NCI-H2227 (cell line): ENCODE results near the gene ZFP36L2.
"Not testable (repeated sequence)": the region's sequence is repeated elsewhere in the genome, so short reads cannot be mapped to it uniquely, and the experiment has no call there.

Source experiments
- DNase-seq: peaks from one replicate; lab custom pipeline; 2025; ENCODE audit not compliant: unreplicated experiment; lab: John Stamatoyannopoulos, UW

Gene ZFP36L2

DNA sequence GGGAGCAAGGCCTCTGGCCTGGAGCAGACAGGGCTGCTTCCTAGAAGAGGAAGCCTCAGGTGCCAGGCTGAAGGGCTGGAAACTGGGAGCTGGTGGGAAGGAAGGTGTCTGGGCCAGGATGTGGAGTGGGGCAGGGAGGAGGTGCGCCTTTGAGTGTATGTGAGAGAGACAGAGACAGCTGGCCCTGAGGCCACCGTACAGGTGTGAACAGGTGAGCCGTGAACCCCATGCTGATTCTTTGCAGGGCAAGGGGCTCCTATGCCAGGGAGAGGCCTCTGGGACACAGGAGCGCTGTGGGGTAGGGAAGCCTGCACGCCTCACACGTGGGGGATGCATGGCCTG is 16.3 kb downstream of the ZFP36L2 start:
- DNase-seq, result no peak

DNA sequence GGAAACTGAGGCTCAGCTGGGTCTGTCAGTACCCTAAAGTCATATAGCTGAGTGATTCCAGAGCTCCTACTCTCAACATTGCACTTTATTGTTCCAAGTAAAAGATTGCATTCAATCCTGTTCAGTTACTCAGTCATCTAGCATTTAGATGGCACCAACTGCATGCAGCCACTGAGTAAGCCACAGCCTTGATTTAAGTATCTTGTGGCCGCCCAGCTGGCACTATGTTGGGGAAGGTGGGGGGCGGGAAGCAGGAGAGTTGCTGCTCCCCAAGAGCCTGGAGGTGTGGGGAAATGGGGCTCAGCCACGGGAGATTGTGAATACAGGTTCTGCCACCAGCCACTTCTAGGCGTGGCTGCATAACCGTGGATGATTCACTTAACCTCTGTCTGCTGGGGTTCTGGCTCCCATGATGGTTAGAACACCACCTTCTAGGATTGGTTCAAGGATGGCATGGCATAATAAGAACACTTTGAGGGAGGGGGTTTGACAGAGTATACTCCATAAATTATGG is 17.1 kb downstream of the ZFP36L2 start:
- no peak for DNase-seq

DNA sequence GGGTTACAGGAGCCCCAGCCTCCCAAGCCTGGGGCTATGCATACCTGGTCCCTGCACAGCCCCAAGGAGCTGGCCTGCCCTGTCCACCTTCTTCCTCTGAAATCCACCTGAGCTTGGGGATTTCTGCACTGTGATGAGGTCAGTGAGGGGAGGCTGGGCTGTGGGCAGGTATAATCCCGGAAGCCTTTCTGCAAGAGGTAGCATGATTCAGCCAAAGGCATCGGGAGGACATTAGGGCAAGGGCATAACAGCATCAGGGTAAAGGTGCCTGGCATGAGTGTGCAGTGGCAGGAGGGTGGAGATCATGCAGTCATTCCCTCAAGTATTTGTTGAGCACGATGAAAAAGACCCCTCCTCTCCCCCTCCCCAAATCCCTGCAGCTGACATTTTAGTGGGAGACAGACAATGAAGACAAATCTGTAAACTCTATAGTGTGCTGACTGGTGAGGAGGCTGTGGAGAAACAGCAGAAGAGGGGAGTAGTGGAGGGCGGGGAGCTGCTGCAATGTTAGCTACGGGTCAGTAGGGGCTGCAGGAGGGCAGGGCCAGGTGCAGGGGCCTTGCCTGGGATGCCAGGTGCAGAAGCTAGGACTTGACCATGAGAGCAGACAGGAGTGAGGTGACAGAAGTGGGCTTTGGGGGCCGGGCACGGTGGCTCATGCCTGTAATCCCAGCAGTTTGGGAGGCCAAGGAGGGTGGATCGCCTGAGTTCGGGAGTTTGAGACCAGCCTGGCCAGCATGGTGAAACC is 18.7 kb downstream of the ZFP36L2 start:
- no peak for DNase-seq

DNA sequence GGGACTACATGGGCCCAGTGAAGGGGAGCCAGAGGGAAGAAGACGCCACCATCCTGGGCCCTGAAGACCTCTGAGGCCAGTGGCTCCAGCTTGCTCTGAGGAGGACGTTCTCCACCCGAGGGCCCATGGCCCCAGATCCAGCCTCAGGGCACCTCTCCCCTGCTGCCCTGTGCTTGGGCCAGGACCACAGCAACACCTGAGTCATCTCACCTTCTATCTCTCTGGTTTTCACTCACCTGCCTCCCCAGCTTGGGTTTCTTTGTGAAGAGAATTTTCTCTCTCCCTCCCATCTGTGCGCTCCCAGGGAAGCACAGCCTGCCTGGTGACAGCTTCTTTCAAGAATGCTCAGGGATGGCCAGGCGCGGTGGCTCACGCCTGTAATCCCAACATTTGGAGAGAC is 19.8 kb downstream of the ZFP36L2 start:
- no peak for DNase-seq

DNA sequence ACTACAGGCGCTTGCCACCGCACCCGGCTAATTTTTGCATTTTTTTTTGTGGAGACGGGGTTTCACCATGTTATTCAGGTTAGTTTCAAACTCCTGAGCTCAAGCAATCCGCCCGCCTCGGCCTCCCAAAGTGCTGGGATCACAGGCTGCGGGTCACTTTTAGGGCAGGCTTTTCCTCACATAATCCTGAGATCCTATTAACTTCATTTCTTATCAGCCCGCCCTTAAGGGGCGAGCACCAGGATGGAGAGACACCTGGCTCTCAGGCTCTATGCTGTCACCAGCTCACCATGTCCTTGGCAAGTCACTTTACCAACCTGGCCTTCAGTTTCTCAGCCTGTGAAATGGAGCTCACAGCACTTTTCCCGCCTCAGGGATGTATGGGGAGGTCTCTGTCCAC is 23.0 kb downstream of the ZFP36L2 start:
- no peak for DNase-seq

DNA sequence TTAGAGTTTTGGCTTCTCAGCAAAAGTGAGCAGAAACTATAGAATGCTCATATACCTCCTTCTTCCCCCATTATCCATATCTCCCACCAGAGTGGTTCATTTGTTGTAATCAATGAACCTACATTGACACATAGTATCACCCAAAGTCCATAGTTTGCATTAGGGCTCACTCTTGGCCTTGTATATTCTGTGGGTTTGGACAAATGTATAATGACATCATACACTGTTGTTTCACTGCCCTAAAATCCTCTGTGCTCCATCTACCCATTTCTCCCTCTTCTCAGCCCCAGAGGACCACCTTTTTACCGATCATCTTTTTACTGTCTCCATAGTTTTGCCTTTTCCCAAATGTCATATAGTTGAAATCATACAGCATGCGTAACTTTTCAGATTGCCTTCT is 24.1 kb downstream of the ZFP36L2 start:
- no peak for DNase-seq

DNA sequence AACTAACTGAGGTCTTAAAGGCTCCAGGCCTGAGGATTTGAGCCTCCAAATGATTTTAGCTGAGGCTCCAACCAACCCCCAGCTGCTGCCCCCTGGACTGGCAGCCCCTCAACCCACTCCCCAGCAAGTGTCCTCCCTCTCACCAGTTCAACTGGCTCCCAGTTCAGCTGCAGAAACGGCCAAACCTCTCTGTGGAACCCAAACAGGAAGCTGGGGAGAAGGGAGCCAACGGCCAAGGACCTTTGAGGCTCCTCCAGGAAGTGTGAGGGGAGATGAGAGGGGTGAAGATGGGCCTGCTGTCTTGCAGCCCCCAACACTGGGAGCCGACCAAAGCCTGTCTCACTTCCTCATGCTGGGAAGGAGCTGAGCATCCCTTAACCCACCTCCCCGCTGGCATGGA is 24.9 kb downstream of the ZFP36L2 start:
- DNase-seq, result no peak

DNA sequence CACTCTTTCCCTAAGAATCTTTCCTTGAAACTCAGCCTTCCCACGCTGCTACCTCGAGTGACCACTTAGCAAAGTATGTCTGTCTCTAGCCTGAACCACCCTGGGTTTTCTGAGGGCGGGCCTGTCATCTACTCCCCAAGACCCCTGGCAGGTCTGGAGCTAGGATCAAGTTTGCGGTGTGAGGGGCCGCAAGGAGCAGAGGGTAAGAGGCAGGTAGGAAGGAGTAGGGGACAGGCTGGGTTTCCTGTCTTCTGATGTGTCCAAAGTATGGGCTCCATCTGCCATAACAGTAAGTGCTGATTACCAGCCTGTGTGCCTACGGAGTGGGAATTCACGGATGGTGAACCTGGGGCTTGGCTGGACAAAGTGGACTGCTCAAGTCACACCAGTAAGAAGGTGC is 25.4 kb downstream of the ZFP36L2 start:
- no peak for DNase-seq

DNA sequence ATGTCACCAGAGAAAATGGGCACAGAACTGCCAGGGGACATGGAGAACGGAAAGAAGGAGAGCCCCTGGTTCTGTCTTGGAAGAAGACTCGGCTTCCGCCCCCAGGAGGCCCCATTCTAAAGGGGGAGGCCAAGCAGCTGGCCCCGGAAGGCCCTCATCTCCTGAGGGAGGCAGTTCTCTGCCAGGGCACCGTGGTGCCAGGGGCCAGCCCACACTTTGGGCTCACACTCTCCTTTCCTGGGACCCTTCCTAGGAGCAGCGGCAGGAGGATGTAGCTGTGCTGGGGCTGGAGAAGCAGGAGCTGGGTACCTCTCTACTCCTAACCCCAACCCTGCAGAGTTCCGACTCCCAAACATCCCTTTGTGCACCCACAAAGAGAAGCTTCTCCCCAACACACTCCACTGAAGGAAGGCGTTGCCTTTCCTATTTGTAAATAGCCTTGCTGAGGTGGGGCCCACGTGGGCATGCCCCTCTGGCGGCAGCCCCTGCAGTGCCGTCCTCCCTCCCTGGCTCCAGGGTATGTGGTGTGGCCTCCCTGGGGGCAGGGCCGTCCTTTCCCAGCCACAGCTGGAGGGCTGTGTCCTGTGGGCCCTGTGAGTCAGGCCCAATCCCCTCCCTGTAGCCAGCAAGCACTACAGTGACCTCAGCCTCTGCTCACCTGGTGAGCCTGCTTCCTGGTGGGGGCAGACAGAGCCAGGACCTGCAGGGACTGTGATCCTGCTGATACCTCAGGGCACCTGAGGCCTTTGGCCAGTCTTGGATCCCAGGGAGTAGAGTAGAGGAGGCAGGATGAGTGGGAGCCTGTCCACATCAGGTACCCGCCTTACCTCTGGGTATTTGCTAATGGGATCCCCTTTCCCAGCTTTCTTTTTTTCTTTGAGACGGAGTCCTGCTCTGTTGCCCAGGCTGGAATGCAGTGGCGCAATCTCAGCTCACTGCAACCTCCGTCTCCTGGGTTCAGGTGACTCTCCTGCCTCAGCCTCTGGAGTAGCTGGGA is 26.6 kb downstream of the ZFP36L2 start:
- DNase-seq, result no peak

DNA sequence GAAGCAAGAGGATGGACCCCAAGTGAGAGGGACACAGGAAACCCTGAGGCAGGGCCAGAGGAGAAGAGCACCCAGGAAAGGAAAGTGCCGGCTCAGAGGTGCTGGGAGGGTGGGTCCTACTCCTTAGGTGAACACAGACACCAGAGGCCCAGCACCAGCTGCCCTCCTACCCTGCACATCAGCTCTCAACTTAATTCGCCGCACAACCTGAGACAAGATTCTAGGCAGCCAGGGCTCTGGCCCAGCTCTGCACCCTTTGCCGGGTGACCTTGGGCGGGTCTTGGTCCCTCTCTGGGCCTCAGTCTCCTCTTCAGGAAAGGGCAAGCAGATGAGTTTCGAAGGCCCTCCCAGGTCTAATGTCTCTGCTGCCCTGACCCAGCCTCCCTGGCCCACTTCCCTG is 28.1 kb downstream of the ZFP36L2 start:
- no peak for DNase-seq

DNA sequence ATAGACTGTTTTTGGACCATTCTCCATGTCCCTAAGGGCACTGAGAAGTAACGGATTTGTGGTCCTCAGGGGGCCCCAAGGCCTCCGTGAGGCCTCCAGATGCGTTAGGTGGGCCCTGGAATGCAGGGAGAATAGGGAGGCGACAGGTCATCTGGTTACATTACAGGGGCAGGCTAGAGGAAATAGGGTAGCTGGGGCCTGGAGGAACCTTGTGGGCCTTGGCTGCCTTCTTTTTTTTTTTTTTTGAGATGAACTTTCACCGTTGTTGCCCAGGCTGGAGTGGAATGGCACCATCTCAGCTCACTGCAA is 28.9 kb downstream of the ZFP36L2 start:
- no peak for DNase-seq

DNA sequence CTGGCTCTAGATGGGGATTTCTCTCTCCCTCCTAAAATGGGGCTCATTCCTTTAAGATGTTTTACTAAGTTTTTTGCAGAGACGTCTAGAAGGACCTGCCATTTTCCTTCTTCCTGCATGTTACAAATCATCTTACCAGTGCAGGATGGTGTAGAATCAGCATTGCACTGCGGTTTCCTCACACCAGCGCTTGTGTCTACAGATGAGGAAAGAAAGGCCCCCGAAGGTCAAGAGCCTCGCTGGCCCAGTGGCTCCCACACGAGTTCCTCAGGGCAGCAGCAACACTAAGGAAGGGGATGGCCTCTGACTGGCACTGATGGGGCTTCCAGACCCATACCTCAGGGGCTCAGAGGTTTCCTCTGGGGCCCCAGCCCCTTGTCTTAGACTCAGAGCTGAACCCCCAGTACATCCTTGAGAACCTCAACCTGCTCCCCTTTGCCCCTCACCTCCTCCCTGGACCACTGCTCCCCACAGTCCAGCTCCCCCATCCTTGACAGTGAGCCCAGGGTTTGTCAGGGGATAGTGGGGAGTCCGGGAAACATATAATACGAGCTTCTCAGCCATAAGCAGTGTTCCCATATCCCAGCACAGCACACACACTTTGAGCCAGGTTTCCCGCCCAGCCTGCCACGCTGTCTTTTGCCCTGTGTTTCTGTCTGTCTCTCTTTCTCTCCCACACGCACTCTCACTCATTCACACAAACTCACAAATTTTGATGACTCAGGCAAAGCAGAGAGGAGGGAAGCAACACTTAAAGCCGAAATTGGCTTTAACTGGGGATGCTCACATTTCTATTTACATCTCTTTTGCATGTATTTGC is 29.4 kb downstream of the ZFP36L2 start:
- no peak for DNase-seq

DNA sequence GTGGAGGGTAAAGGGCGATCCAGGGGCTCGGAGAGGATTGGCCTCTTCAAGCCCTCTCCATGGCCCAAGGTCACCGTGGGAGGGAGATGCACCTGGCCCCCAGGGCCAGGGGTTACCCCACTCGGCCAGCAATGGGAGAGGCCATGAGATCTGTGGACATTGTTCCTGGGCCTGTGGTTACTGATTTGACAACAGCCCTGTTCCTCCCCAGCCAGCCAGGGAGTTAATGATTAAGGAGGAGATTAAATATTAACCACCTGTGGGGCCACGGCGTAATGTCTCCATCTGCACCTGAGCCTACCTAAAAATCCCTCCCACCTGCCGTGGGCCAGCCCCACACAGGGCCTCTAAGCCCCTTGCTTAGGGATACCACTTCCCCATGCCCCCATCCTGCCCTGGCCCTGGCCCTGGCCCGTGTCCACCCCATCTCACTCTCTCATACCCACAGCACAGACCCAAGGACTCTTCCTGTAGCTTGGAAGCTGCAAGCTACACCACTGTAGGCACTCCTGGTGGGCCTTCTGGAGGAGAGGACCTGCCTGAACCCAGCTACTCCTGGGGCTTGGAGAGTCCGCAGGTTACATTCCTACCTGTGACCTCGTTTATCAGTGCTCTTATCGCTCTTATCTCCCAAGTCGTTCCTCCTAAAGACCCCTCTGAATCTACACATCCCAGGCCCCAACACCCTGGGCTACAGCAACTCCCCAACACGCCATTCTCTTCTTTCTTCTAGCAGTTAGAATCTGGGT is 32.1 kb downstream of the ZFP36L2 start:
- DNase-seq, result no peak

DNA sequence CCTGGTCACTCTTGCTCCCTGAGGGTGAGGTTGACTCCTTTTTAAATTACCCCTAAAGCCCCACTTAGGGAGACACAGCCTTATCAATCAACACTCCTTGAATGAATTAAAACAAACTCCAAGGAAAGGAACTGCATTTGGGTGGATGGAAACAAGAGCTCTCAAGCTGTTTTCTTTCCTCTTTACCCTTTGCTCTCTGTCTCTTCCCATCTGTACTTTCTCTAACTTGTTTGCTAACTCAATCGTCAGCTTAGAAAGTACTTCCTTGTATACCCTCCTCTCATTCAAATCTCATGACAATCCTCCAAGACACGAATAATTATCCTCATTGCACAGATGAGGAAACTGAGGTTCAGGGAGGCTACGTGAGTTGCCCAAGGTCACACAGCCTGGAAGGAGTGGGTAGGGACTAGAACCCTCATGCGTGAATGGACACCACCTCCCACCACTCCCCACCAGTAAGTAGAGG is 32.7 kb downstream of the ZFP36L2 start:
- no peak for DNase-seq

DNA sequence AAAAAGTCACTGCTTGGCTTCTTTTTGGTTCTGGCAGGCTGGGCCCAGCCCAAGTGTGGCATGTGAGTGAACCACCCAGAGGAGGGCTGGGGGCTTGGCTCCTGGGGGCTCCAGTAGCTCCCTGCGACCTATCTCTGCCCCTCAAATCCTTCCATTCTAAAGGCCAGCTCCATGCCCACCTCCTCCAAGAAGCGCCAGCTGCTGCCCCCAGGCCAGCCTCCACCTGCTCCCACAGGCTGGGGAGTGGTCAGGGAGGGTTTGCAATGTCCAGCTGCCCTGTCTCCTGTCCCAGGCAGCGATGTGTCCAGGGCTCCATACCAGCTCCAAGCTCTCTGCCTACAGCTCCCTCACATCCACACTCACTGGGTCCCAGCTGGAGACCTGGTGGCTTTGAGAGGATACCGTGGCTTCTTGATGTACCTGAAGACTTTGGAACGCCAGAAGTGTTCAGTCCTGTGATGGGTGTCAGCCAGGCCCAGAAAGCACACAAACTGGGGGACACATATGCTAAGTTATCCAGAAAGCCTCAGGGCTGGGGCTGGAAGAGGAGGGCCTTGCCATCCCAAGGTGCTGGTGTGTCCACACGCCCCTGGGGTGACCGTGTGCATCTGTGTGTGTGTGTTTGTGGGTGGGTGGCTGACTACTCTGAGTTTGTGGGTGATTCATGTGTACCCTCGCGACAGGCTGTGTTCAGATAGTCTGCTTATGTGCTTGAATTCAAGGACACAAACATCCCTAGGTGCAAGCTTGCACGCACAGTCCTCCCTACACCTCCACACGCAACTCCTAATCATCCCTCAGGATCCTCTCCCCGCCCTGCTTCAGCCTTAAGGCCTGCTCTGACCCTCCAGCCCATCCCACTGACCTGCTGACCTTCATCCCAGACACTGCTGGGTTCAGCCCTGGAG is 33.4 kb downstream of the ZFP36L2 start:
- DNase-seq, result no peak

DNA sequence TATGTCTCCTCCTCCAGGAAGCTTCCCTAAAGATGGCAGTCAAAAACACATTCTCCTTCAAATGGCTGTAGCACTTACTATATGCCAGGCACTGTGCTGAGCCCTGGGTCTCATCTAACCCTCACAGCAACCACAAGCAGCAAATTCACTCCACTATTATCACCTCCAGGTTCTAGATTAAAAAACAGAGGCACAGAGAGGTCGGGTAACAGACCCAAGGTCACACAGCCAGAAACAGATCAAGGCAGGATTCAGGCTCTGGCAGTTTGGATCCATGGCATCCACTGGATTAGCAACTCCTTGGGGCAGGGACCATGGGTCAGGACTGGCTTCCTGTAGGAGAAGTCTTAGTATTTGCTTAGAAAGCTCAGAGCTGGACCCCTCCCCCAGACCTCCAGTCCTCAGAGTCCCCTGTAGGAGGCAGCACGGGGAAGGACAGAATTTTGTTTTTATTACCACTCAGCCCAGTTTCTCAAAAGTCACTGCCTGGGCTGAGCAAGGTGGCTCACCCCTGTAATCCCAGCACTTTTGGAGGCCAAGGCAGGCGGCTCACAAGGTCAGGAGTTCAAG is 34.4 kb downstream of the ZFP36L2 start:
- DNase-seq, result no peak

DNA sequence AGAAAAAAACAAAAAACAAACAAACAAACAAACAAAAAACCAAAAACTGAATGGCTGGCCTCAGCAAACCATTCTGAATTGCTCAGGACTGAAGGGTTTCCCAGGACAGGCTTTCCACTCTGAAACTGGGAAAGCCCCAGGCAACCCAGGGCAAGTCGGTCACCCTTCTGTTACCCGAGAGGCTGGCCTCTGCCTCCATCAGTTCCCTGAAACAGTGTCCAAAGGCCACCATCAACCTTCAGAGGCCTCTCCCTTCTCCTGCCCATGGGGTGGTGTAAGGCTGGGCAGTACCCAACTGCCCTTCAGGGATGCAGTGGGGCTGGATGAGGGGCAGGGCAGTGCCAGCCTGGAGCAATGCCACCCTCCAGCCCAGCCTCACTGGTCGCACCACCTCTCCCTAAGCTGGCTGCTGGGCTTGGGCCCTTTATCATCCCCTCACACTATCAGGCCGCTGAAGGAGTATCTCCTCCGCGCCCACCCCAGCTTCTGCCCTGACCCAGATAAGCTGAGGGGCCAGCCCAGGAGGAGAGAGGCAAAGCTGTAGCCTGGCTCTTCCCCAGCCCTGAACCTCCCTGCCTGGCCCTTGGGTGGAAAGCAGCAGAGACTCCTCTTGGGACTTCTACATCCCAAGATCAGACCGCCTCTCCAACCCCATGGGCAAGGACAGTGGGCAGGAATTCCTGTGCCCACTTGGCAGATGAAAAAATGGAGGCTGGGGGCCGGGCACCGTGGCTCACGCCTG is 35.9 kb downstream of the ZFP36L2 start:
- no peak for DNase-seq

DNA sequence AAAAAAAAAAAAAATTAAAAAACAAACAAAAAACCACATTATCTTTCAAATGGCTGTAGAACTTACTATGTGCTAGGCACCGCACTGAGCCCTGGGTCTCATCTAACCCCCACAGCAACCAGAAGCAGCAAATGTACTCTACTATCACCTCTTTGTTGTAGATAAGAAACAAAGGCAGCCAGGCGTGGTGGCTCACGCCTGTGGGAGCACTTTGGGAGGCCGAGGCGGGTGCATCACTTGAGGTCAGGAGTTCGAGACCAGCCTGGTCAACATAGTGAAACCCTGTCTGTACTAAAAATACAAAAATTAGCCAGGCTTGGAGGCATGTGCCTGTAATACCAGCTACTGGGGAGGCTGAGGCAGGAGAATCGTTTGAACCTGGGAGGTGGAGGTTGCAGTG is 36.5 kb downstream of the ZFP36L2 start:
- DNase-seq, result not testable (repeated sequence)
